Fibroblast of skin of back (primary cell): ENCODE data around the gene TBC1D22A.

Source experiments
- DNase-seq: peaks from one replicate; pipeline ENCODE4 v3.0.0-alpha.2; 2013

Gene TBC1D22A

DNA sequence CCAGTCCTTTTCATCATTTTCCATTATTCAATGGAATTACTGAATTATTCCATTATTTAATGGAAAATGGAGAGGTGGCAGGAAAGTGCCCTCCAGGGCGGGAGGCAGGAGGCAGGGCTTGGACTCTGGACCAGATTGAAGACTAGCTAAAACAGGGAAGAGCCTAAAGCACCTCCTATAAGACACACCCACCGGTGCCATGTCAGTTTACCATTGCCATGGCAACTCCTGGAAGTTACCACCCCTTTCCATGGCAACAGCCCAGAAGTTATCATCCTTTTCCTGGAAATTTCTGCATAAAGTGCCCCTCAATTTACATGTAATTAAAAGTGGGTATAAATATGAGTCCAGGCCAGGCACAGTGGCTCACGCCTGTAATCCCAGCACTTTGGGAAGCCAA is 443.7 kb downstream of the TBC1D22A start:
- no peak for DNase-seq

DNA sequence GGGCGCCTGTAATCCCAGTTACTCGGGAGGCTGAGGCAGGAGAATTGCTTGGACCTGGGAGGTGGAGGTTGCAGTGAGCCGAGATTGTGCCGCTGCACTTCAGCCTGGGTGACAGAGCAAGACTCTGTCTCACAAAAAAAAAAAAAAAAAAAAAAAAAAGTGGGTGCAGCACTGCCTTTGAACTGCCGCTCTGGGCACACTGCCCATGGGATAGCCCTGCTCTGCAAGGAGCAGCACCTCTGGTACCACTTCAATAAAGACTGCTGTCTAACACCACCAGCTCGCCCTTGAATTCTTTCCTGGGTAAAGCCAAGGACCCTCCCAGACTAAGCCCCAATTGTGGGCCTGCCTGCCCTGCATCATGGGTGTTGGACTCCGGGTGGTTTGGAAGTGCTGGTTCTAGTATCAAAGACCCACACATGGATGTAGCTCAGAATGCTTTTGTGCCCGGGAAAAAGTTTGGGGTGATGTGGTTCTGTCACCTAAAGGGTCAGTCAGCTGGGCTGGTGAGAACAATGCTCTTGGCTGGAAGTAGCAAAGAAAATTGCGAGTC is 444.3 kb downstream of the TBC1D22A start:
- DNase-seq = no peak

DNA sequence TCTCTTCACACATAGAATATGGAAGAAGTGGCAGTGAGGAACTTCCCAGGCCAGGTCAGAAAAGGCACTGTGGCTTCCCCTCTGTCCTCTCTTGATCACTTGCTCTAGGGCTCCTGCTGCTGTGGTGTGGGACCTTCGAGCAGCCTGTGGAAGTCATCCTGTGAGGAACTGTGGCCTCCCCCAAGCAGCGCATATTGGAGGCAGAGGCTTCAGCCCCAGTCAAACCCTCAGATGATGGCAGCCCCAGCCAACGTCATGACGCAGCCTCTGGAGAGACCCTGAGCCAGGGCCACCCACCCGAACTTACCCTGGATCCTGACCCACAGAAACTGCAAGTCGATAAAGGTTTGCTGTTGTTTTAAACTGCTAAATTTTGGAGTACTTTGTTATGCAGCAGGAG is 444.9 kb downstream of the TBC1D22A start:
- no peak for DNase-seq

DNA sequence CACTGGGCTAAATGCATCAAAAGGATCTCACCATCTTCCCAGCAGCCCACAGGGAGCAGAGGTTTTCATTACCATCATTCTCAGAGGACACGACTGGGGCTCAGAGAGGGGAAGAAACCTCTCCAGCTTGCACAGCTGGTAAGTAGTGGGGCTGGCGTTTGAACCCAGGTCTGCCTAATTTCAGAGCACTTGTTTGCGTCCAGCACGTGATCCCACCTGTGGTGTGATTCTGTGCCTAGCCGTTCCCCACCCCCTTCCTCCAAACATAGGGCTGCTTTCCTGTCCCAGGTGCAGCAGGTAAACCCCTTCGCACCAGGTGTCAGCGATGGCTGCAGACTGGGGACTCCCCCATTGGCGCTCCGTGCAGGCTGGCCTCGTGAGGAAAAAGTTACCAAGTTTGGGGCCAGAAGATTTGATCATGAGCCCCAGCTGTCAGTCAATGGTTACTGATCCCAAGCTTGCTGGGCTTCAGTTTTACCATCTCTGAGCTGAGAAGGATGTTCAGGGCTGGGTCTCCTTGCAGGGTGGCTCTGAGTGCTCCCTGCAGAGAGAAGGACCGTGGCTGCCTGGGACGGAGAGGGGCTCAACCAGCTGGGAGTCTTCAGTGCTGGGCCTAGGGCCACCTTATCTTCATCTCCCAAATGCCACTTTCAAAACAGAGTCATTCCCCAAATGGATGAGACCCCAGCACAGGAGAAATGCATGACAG is 445.6 kb downstream of the TBC1D22A start:
- no peak for DNase-seq

DNA sequence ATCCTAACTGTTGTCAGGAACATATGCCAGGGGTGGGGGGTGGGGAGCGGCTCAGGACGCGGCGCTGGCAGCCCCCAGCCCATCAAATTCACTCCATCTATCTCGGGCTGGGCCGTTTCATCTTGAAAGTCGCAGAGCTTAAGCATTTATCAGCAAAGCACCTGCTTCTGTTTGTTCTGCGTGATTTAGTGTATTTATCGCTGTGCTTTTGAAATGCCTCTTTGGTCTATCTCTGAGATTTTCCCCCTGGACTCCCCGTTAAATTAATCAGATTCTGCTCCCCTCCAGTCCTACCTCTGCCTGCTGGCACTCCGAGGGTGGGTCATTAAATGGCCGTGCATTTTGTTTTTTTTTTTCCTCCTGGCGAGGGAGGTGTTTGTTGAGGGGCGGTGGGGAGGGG is 446.2 kb downstream of the TBC1D22A start:
- DNase-seq = no peak

DNA sequence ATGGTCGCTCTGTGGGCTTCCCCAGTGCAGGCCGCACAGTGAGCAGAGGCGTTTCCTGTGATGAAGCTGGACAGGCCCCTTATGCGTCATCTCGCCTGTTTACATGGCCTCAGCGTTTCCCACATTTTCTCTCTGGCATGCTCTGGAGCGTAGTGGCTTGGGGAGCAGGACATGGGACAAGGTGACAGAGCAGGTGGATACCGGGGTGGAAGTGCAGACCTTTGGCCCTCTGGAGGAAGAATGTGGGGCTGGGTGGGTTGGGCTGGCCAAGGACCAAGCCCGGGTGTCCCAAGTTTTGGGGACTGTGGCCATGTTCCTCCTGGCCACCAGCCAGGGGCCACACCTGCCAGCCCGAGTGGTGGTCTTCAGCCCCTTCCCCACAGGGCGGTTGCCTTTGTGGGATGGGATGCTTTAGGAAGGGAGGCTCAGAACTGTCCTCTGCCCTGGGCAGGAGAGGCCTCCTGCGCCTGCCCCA is 446.6 kb downstream of the TBC1D22A start:
- no peak for DNase-seq

DNA sequence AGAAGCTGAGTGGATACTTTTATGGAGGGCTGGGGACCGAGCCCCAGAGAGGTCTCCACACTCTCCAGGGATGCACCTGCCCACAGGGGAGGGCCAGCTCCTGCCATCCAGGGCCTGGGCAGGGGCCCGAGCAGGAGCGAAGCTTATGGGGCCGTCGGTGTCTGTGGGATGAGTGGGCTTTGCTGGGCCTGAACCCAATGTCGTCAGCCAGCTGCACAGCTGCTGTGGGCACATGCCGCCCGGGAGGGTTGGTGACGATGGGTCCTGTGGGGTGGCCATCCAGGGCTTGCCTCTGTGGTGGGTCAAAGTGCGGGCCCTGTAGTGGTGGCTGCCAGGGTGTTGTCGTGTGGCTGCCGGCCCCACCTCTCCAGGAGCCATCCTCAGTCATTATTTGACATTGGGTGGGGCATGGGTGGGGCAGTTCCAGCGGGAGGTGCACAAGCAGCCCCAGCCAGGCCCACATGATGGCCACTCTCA is 447.1 kb downstream of the TBC1D22A start:
- no peak for DNase-seq

DNA sequence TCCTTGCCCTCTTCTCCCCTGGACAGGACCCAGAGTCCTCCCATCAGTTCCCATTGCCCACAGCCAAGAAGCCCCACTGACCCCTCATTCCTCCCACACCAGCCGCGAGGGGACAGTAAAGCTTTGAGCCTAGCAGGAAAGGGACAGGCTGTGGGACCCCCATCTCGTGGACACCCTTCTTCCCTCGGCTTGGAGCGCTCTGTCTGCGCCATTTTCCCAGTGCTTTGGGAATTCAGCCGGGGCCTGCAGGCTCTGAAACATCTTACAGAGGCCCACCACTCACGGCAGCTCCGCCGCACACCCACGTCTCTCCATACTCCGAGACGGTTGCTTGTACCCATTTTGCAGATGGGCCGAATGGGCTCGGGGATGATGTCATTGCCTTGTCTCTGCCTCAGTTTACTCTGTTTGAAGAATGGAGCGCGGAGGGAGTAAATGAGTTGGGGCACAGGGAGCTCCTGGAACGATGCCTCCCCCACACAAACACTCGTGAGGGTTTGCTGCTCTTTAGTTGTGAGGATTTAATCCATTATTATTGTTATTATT is 447.7 kb downstream of the TBC1D22A start:
- no peak for DNase-seq

DNA sequence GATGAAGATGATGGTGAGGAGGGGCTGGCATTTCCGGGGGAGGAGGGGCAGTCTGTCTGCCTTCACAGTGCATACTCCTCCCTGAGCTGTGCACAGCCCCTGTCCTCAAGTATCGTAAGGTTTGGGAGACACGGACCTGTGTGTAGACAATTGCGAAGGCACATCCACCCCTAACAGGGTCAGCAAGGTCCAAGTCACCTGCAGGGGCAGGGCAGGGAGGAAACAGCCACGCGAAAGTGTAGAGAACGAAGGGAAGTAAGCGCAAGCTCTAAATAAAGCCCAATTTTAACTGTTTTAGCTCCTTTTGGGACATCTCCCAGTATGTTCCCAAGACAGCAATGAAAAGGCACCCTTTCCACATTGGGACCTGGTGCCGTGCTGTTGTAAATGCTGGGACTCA is 448.2 kb downstream of the TBC1D22A start:
- no peak for DNase-seq

DNA sequence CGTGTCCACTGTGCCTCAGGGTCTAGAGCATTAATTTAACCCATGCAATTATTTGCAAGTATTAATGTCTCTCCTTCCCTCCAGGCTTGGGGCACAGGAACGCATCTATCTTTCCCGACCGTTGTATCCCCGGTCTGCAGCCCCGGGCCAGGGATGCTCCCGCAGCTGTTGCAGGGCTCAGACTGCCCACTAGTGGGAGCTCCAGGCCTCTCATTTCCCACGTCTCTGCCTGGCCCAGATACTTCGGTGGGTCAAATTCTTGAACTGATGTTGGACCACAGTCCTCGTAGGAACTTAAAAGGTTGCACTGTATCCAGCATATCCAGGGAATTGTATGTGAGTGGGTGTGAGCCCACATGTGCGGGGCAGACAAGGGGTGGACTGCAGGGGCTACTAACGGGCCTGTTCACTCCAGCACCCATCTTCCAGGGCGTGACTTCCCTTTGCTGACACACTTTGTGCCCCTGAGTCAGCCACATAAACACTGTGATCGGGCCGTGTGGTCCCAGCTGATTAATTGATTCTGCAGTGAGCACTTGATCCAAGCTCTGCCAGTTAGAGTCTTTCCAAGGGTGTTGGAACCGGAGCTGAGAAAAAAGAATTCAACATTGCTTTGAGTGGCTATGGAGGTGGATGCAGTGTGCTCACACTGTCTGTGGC is 451.3 kb downstream of the TBC1D22A start:
- DNase-seq = peak; percentile 19

DNA sequence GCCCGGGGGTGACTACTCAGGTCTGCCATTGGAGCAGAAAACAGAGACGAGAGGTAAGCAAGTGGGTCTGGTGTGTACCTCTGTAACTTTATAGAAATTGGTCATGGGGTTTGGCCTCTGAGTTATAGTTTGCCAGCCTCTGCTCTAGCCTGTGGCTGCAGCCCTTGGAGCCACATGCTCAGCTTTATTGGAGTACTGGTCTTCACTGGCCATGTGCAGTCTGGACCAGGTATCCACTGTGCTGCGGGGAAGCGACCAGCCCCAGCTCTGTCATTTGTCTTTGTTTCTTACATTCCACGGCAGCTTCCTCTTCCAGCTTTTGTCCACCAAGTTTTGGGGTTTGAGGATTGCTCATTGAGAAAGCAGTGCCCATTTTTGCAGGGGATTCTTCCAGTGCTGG is 453.4 kb downstream of the TBC1D22A start:
- DNase-seq = no peak

DNA sequence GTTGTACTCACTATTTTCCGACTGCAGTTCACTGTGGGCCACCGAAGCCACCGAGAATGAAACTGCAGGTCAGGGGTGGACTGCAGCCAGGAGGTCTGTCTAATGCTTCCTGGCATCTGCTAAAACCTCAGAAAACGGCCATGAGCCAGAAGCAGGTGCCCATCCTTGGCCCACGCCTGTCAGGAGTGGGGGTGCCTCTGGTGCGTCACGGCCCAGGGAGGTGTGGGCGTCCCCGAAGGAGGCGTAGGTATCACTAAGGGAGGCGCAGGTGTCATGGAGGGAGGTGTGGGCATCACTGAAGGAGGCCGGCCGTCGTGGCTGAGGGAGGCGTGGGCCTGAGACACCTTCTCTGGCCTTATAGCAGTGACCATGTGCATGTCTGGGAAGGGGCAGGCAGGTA is 456.2 kb downstream of the TBC1D22A start:
- DNase-seq = no peak

DNA sequence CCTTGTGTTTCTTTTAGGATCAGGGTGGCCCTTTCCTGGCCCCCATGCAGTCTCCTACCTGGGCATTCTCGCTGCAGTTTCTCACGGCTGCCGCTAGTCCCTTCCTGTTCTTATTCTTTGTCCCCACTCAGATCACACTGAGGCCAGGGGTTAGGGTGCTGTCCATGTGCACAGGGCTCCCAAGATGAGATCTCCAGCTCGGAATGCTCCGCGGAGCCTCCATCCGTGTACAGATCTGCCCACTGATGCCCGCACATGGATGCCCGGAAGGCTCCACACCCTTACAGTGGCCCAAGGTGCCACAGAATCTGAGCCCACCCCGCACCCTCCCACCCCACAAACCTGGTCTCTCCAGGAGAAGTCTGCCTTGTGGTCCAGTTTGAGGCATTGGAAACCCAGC is 457.3 kb downstream of the TBC1D22A start:
- DNase-seq = no peak

DNA sequence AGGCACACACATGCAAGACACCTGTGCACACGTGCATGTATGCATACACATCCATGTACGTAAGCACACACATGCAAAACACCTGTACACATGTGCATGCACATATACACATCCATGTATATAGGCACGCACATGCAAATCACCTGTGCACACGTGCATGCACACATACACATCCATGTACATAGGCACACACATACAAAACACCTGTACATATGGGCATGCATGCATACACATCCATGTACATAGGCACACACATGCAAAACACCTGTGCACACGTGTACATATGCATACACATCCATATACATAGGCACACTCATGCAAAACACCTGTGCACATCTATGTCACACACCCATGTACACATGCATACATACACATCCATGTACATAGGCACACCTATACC is 458.3 kb downstream of the TBC1D22A start:
- DNase-seq = no peak

DNA sequence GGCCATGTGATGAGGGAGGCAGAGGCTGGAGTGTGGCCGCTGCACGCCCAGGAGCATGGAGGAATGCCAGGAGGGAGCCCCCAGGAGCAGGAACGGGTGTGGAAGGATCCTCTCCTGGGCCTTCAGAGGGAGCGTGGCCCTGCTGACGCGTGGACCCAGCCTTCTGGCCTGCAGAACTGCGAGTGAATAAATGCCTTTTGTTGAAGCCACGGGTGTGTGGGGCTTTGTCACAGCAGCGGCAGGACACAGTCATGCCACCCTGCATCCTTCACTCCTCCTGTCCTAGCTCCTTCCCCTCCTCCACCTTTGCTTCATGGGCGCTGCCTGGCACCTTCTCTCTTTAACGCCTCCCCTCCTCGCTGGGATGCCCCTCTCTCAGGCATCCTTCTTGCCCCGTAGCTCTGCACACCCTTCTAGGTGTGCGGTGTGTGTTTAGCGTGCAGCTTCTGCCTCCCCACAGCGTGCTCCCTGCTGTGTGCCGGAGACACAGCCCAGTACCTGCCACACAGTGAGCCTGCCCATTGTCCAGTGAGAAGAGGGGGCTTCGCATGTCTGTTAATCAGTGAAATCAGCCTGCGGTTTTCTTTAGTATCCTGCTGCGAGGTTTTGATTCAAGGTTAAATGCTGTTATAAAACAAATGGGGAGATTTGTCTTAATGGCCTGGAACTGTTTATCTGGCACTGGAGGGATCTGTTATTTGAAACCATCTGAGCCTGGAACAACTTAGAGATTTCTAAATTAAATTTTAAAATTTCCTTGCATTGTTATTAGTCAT is 459.6 kb downstream of the TBC1D22A start:
- DNase-seq = no peak
